Measurements from ENCODE around the gene IL23A. TPM values are rescaled to one million over a fixed set of nuclear protein-coding genes. Genes with fewer than 3 reads are reported as not detected.

IL23A gene
- total and polyA plus RNA-seq, 10 of the 15 experiments (the other 5 are each of a cell fraction or from before 2014, with no cell fraction given), result 3.3 to 11.1 (median 5.2) TPM

GRCh38 chr12:56377989-56378316 is 39.3 kb downstream of the IL23A start (continued):
- TF ChIP-seq ZBTB4 (CRISPR knock-in tag; IDR thresholded peaks at IDR 0.05) (no peak), ZNF207 (IDR thresholded peaks at IDR 0.05; ENCODE audit: borderline replicate concordance) (no peak), NR2C1 (IDR thresholded peaks at IDR 0.05) (no peak), KDM1A (IDR thresholded peaks at IDR 0.05; ENCODE audit: borderline replicate concordance) (no peak)

GRCh38 chr12:56382611-56383010 is 43.9 kb downstream of the IL23A start:
- H3K27ac ChIP-seq (ENCODE audit: control insufficient read depth, insufficient read depth), result no peak overlapping the region
- 73% methylated on average over 16 of the region's 16 CpGs for WGBS (ENCODE audit: insufficient coverage, insufficient replicate concordance, low lambda C conversion rate, missing lambda C conversion rate)
- peaks cover under 1% of the 10 kb centered on the region; the same call in 1 of the 2 replicates for H3K4me1 ChIP-seq (ENCODE audit: control insufficient read depth, insufficient read depth, low read length)
- DNase-seq (ENCODE audit: low read depth, low spot score) (no peak), FAIRE-seq (no peak), ATAC-seq (no peak)
- H3K36me3 ChIP-seq (ENCODE audit: control insufficient read depth in 2 of 2, insufficient read depth in 2 of 2, low read length in 1 of 2), result no peaks in the 10 kb centered on the region
- ChIA-PET SMC1A (ENCODE audit: uncharacterized antibody, unreplicated experiment) (interaction anchor here (1.2 to 2.0 kb wide), 2 partner anchors 8 to 25 kb away, joined by 3 to 5 read pairs; no protein-coding TSS in a partner anchor), POLR2A (no interaction called here), CTCF (interaction anchor here (1.5 kb wide), 1 partner anchor 81 kb away, joined by 3 read pairs; no protein-coding TSS in a partner anchor), RAD21 (ENCODE audit: unreplicated experiment) (interaction anchor here (1.1 to 1.4 kb wide), 2 partner anchors 22 to 82 kb away, joined by 3 to 5 read pairs; partner anchors contain the start of gene STAT2)
- in situ Hi-C loops (cut with MboI) (no loop called here), intact Hi-C loops (cut with micrococcal nuclease; ENCODE audit: unreplicated experiment) (no loop called here)
- H3K9me3 ChIP-seq (replicated peaks; ENCODE audit: control insufficient read depth, insufficient read depth, low read length), result no peaks in the 10 kb centered on the region
- TF ChIP-seq SRF (IDR thresholded peaks at IDR 0.05; ENCODE audit: low read depth in 2 of 2, low read length in 2 of 2) (no peak), POLR2A (IDR thresholded peaks at IDR 0.05; ENCODE audit: low read depth, low read length) (no peak), NFIC (IDR thresholded peaks at IDR 0.05; ENCODE audit: low read depth, low read length) (no peak), ZNF622 (IDR thresholded peaks at IDR 0.05) (no peak), POLR2AphosphoS5 (IDR thresholded peaks at IDR 0.05; ENCODE audit: low read length) (no peak)
- no peaks in the 10 kb centered on the region for H3K27me3 ChIP-seq (replicated peaks in 1 of 2; ENCODE audit: control insufficient read depth in 2 of 2, insufficient read depth in 2 of 2, low read length in 1 of 2)
- no peak overlapping the region for H2AFZ ChIP-seq (ENCODE audit: control insufficient read depth, low read depth, low read length)
- BruUV-seq (replicated peaks), result no TSS peak
- H3K4me3 ChIP-seq, result no peak overlapping the region
- H3K9ac ChIP-seq (ENCODE audit: control insufficient read depth, insufficient read depth, low read length), result no peak overlapping the region
- H3K4me2 ChIP-seq (ENCODE audit: control insufficient read depth, insufficient read depth), result no peak overlapping the region
- no peaks in the 10 kb centered on the region for H4K20me1 ChIP-seq (ENCODE audit: control insufficient read depth, insufficient read depth)
- H3K79me2 ChIP-seq (ENCODE audit: control insufficient read depth, insufficient read depth, low read length), result no peaks in the 10 kb centered on the region
